Spleen (tissue), 11 donors: ENCODE data around the gene CDH18. TPM values are rescaled to one million over a fixed set of nuclear protein-coding genes. Genes with fewer than 3 reads are reported as not detected.

ENCODE experiments used
- DNase-seq: peaks from one replicate; pipeline ENCODE4 v3.0.0-alpha.2; 2020
- H3K27ac ChIP-seq, 8 donors: fragments of 200-600 bp; sonication (generic) in 7 of 8; 1 replicate in 4 of 8; 2 replicates in 4 of 8; pipeline versions ENCODE4 v1.5.0 to v1.8.0; 2016 to 2021; ENCODE audit warnings: inconsistent platforms in 4 of 8, mild to moderate bottlenecking in 4 of 8, moderate library complexity in 1 of 8
- H3K27me3 ChIP-seq, 7 donors: fragments of 200-600 bp; sonication (generic) in 6 of 7; replicated peaks in 1 of 7; 1 replicate in 4 of 7; 2 replicates in 3 of 7; pipeline versions ENCODE4 v1.5.0 to v1.8.0; 2016 to 2021; ENCODE audit warnings: inconsistent platforms in 3 of 7, mild to moderate bottlenecking in 1 of 7
- H3K36me3 ChIP-seq, 6 donors: fragments of 200-600 bp; sonication (generic) in 5 of 6; 1 replicate in 4 of 6; 2 replicates in 2 of 6; pipeline versions ENCODE4 v1.5.0 to v1.8.0; 2016 to 2021; ENCODE audit warnings: inconsistent platforms in 2 of 6
- H3K4me1 ChIP-seq, 6 donors: fragments of 200-600 bp; sonication (generic) in 5 of 6; 1 replicate in 3 of 6; 2 replicates in 3 of 6; pipeline versions ENCODE4 v1.5.0 to v1.8.0; 2016 to 2021; ENCODE audit warnings: inconsistent platforms in 3 of 6
- H3K4me3 ChIP-seq, 8 donors: fragments of 200-600 bp; sonication (generic) in 7 of 8; 1 replicate in 4 of 8; 2 replicates in 4 of 8; pipeline versions ENCODE4 v1.5.0 to v1.8.0; 2016 to 2021; ENCODE audit warnings: inconsistent platforms in 4 of 8, mild to moderate bottlenecking in 4 of 8, moderate library complexity in 2 of 8
- H3K9me3 ChIP-seq, 8 donors: fragments of 200-600 bp; sonication (generic) in 7 of 8; 1 replicate in 4 of 8; 2 replicates in 4 of 8; pipeline versions ENCODE4 v1.5.0 to v1.8.0; 2016 to 2021; ENCODE audit warnings: inconsistent platforms in 4 of 8
- CTCF ChIP-seq, 11 experiments: fragments of 200-600 bp in 7 of 11; fragments of 450-650 bp in 4 of 11; sonication (generic) in 4 of 11; IDR thresholded peaks in 8 of 11; conservative IDR thresholded peaks in 3 of 11; 1 replicate in 7 of 11; 2 replicates in 4 of 11; pipeline versions ENCODE4 v1.4.0 to v1.8.0; 2016 to 2021; ENCODE audit warnings: antibody characterized with exemption in 11 of 11, inconsistent platforms in 4 of 11, mild to moderate bottlenecking in 1 of 11
- POLR2A ChIP-seq, 3 donors: fragments of 450-650 bp; IDR thresholded peaks; one replicate each; pipeline ENCODE4 v1.5.1; 2017; ENCODE audit warnings: antibody characterized with exemption in 3 of 3, mild to moderate bottlenecking in 1 of 3
- POLR2AphosphoS5 ChIP-seq, 3 donors: sonication (generic); formaldehyde crosslinking; IDR thresholded peaks; one replicate each; pipeline ENCODE4 v1.5.1; 2017; ENCODE audit warnings: antibody characterized with exemption in 3 of 3
- WGBS, 5 donors: extraction: QIAGEN DNeasy Blood & Tissue Kit in 3 of 5; methylation state at CpG; one replicate each; pipeline versions ENCODE4 v1.1.5 to v1.1.7; 2013 to 2018; 5-methylcytosine and 5-hydroxymethylcytosine counted together
- intact Hi-C: fragments of 100-400 bp; cut with DNase I; formaldehyde crosslinking; loops from one replicate; pipeline ENCODE4 v1.15.0; 2023; ENCODE audit warnings: low total_unique reads
- polyA plus RNA-seq, 3 donors: library from polyadenylated mRNA; stranded (reverse); fragments of 200-250 nt; gene quantifications; one replicate each; pipeline ENCODE4 v1.2.1, GENCODE V29; 2013
- total RNA-seq, 7 donors: library from RNA; depleted of rRNA in 3 of 7; stranded (reverse); fragments of >200 nt in 3 of 7; fragmentation: NEBNext Ultra II Directional in 4 of 7; extraction: Animal tissue kit (Norgen Biotek cat#: 25700) in 4 of 7; gene quantifications; one replicate each; pipeline versions ENCODE4 v1.1.0 to v1.2.1, GENCODE V29; 2016 to 2021
- donor health status: healthy with polysubstance abuse.
- donor health status: DM: no; HTN: no; CAD: no; lungs with moderate emphysema.
- donor health status: DM: no; HTN: no; CAD: no.
- donor health status: Bipolar disorder and iron deficiency.
- donor health status: healthy.
- donor health status: DM: no; HTN: no; CAD: no.
- donor health status: DM: yes; HTN: yes; CAD: no.

CDH18 gene
- total and polyA plus RNA-seq, 10 donors, result 0.26 TPM; not detected in 9

GRCh38 chr5:19986806-19987205 lies 1.2 kb downstream of the CDH18 start:
- TF ChIP-seq CTCF (IDR thresholded peaks at IDR 0.05 in 8 of 11, conservative IDR thresholded peaks at IDR 0.05 in 3 of 11) (no peak), POLR2AphosphoS5 (IDR thresholded peaks at IDR 0.05) (no peak), POLR2A (IDR thresholded peaks at IDR 0.05) (no peak)
- Histone ChIP-seq H3K36me3 (no peaks in the 10 kb centered on the region), H3K9me3 (no peaks in the 10 kb centered on the region), H3K4me1 (no peaks in the 10 kb centered on the region), H3K27ac (no peak overlapping the region), H3K27me3 (no peaks in the 10 kb centered on the region), H3K4me3 (no peak overlapping the region)
- 80 to 93% (median 85%) methylated on average over 2 of the region's 2 CpGs for WGBS, 5 donors
- no peak for DNase-seq
- intact Hi-C loops, result no loop called here

- Histone ChIP-seq H3K4me3 (no peak overlapping the region), H3K4me1 (no peaks in the 10 kb centered on the region), H3K36me3 (no peaks in the 10 kb centered on the region), H3K27me3 (no peaks in the 10 kb centered on the region), H3K27ac (no peak overlapping the region), H3K9me3 (no peaks in the 10 kb centered on the region)
- intact Hi-C loops, result no loop called here
- DNase-seq, result no peak
- 77 to 89% (median 79%) methylated on average over 1 of the region's 1 CpG for WGBS, 5 donors
- TF ChIP-seq POLR2A (IDR thresholded peaks at IDR 0.05) (no peak), CTCF (IDR thresholded peaks at IDR 0.05 in 8 of 11, conservative IDR thresholded peaks at IDR 0.05 in 3 of 11) (no peak), POLR2AphosphoS5 (IDR thresholded peaks at IDR 0.05) (no peak)
Observed at GRCh38 chr5:19986031-19986619, 1.9 kb downstream of the CDH18 start.

GRCh38 chr5:19978476-19978875 lies 9.5 kb downstream of the CDH18 start:
- Histone ChIP-seq H3K27me3 (no peaks in the 10 kb centered on the region), H3K27ac (no peak overlapping the region), H3K4me3 (no peak overlapping the region), H3K9me3 (peaks cover 0 to 7% (median 0%) of the 10 kb centered on the region in 8 donors), H3K4me1 (no peaks in the 10 kb centered on the region), H3K36me3 (no peaks in the 10 kb centered on the region)
- TF ChIP-seq POLR2A (IDR thresholded peaks at IDR 0.05) (no peak), CTCF (IDR thresholded peaks at IDR 0.05 in 8 of 11, conservative IDR thresholded peaks at IDR 0.05 in 3 of 11) (no peak), POLR2AphosphoS5 (IDR thresholded peaks at IDR 0.05) (no peak)
- WGBS, 5 donors, result 28 to 70% (median 57%) methylated on average over 2 of the region's 2 CpGs
- no peak for DNase-seq
- intact Hi-C loops, result no loop called here

GRCh38 chr5:19977099-19977498 lies 10.9 kb downstream of the CDH18 start:
- intact Hi-C loops, result no loop called here
- 58 to 74% (median 63%) methylated on average over 2 of the region's 2 CpGs for WGBS, 5 donors
- Histone ChIP-seq H3K27me3 (no peaks in the 10 kb centered on the region), H3K36me3 (no peaks in the 10 kb centered on the region), H3K4me1 (no peaks in the 10 kb centered on the region), H3K4me3 (no peak overlapping the region), H3K27ac (no peak overlapping the region), H3K9me3 (peaks cover 0 to 7% (median 0%) of the 10 kb centered on the region in 8 donors)
- TF ChIP-seq POLR2A (IDR thresholded peaks at IDR 0.05), result no peak
- no peak for TF ChIP-seq POLR2AphosphoS5 (IDR thresholded peaks at IDR 0.05)
- TF ChIP-seq CTCF (IDR thresholded peaks at IDR 0.05 in 8 of 11, conservative IDR thresholded peaks at IDR 0.05 in 3 of 11), result no peak
- DNase-seq, result no peak
